ENCODE data around the gene POLR2A. TPM values are rescaled to one million over a fixed set of nuclear protein-coding genes. Genes with fewer than 3 reads are reported as not detected.
A peak's percentile ranks its signal among the peaks of the same experiment; 100 is the strongest.

The POLR2A gene
- total and polyA plus RNA-seq, 7 experiments from 2014 or later: 43.6 to 501 (median 173) TPM

DNA sequence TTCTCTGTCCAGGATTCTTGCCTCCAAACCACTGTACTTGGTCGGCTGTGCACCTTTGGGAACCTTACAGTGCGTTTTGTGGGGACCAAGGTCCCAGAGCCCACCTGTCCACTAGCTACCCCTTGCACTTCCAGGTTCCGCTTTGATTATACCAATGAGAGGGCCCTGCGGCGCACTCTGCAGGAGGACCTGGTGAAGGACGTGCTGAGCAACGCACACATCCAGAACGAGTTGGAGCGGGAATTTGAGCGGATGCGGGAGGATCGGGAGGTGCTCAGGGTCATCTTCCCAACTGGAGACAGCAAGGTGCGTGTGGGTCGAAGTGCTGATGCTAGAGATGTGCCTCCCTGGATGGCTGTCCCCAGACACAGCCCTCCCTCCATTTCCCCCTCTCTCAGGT lies 18.8 kb downstream of the POLR2A start:
- H3K9me3 ChIP-seq (ENCODE audit: control insufficient read depth in 2 of 3, low read length in 3 of 3): no peaks in the 10 kb centered on the region
- H3K4me1 Mint-ChIP-seq: peaks cover 0 to 3% (median 0%) of the 10 kb centered on the region in 7 donors
- no peak overlapping the region for H3K4me3 Mint-ChIP-seq
- CTCF ChIA-PET: interaction anchor here (0.9 to 1.8 kb wide), 3 partner anchors 46 to 67 kb away, joined by 3 to 6 read pairs (median 4); no protein-coding TSS in a partner anchor
- no peak overlapping the region for H3K4me3 ChIP-seq (ENCODE audit: low read length)
- peak in 2 of 9 donors; percentile 17 to 27 for DNase-seq
- H3K27ac ChIP-seq (ENCODE audit: low read depth, low read length): no peak overlapping the region
- no peaks in the 10 kb centered on the region for H3K27me3 ChIP-seq (ENCODE audit: control insufficient read depth in 2 of 2, insufficient read depth in 2 of 2, low read length in 2 of 2)
- peaks cover 47 to 94% (median 68%) of the 10 kb centered on the region in 3 experiments for H3K36me3 ChIP-seq (ENCODE audit: control insufficient read depth in 2 of 3, insufficient read depth in 3 of 3, low read length in 3 of 3)
- intact Hi-C loops (cut with micrococcal nuclease): loop anchor here (1.0 kb wide), 2 partner anchors 66 to 147 kb away; no protein-coding TSS in a partner anchor
- H3K4me1 ChIP-seq (ENCODE audit: control insufficient read depth in 2 of 2, insufficient read depth in 2 of 2, low read length in 2 of 2): no peaks in the 10 kb centered on the region
- H3K27ac Mint-ChIP-seq: no peak overlapping the region
- peak; percentile 43 for ATAC-seq
- peaks cover 18 to 58% (median 35%) of the 10 kb centered on the region in 5 donors for H3K36me3 Mint-ChIP-seq
- POLR2A ChIA-PET: interaction anchor here (2.2 to 3.2 kb wide), 2 partner anchors 18 to 67 kb away, joined by 8 to 19 read pairs; partner anchors contain the start of gene POLR2A
- no peaks in the 10 kb centered on the region for H3K27me3 Mint-ChIP-seq
- H3K9me3 Mint-ChIP-seq: peaks cover 0 to 1% (median 0%) of the 10 kb centered on the region in 11 donors

DNA sequence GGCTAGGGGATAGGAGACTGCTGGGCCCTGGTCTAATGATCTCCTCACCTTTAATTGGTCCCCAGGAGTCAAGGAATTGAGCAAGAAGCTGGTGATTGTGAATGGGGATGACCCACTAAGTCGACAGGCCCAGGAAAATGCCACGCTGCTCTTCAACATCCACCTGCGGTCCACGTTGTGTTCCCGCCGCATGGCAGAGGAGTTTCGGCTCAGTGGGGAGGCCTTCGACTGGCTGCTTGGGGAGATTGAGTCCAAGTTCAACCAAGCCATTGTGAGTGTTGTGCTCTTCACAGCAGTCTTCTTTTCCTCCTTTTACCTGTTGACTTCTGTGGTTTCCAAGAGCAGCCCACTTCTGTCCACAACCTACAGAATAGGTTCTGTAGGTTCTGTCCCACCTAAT lies 19.4 kb downstream of the POLR2A start:
- Histone ChIP-seq H3K36me3 (ENCODE audit: control insufficient read depth in 2 of 3, insufficient read depth in 3 of 3, low read length in 3 of 3) (peaks cover 42 to 94% (median 64%) of the 10 kb centered on the region in 3 experiments), H3K4me1 (ENCODE audit: control insufficient read depth in 2 of 2, insufficient read depth in 2 of 2, low read length in 2 of 2) (no peaks in the 10 kb centered on the region), H3K27ac (ENCODE audit: low read depth, low read length) (no peak overlapping the region), H3K9me3 (ENCODE audit: control insufficient read depth in 2 of 3, low read length in 3 of 3) (no peaks in the 10 kb centered on the region), H3K4me3 (ENCODE audit: low read length) (no peak overlapping the region), H3K27me3 (ENCODE audit: control insufficient read depth in 2 of 2, insufficient read depth in 2 of 2, low read length in 2 of 2) (no peaks in the 10 kb centered on the region)
- intact Hi-C loops (cut with micrococcal nuclease): loop anchor here (1.0 kb wide), 2 partner anchors 66 to 147 kb away; no protein-coding TSS in a partner anchor
- H3K27ac Mint-ChIP-seq: peak overlapping the region in 2 of 9 donors; percentile 14 to 17
- ATAC-seq (no peak), DNase-seq (no peak)
- ChIA-PET CTCF (interaction anchor here (0.6 to 1.8 kb wide), 3 partner anchors 47 to 228 kb away, joined by 3 to 6 read pairs (median 4); no protein-coding TSS in a partner anchor), POLR2A (interaction anchor here (0.6 to 3.2 kb wide), 3 partner anchors 19 to 798 kb away, joined by 3 to 19 read pairs (median 8); partner anchors contain the start of gene POLR2A)
- peaks cover 0 to 3% (median 0%) of the 10 kb centered on the region in 7 donors for H3K4me1 Mint-ChIP-seq
- H3K36me3 Mint-ChIP-seq: peaks cover 18 to 60% (median 31%) of the 10 kb centered on the region in 5 donors
- H3K4me3 Mint-ChIP-seq: no peak overlapping the region
- H3K9me3 Mint-ChIP-seq: peaks cover 0 to 1% (median 0%) of the 10 kb centered on the region in 11 donors
- no peaks in the 10 kb centered on the region for H3K27me3 Mint-ChIP-seq

DNA sequence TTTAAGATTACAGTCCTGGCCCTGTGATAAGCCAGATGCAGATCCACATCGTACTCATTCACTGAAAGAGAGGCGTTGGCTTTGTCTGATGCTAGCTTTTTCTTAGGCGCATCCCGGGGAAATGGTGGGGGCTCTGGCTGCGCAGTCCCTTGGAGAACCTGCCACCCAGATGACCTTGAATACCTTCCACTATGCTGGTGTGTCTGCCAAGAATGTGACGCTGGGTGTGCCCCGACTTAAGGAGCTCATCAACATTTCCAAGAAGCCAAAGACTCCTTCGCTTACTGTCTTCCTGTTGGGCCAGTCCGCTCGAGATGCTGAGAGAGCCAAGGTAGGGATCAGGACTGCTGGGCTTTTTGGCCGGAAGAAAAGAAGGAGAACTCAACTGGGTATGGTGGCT lies 24.0 kb downstream of the POLR2A start:
- H3K27me3 Mint-ChIP-seq: no peaks in the 10 kb centered on the region
- no peak overlapping the region for H3K4me3 Mint-ChIP-seq
- peak overlapping the region in 2 of 9 donors; percentile 4 to 56 for H3K27ac Mint-ChIP-seq
- ChIA-PET CTCF (interaction anchor here (0.9 to 2.3 kb wide), 2 partner anchors 22 to 72 kb away, joined by 3 to 5 read pairs; partner anchors contain the start of gene TMEM102), POLR2A (interaction anchor here (0.6 to 2.3 kb wide), 5 partner anchors 12 to 178 kb away, joined by 3 to 13 read pairs (median 3); no protein-coding TSS in a partner anchor)
- intact Hi-C loops (cut with micrococcal nuclease): no loop called here
- no peaks in the 10 kb centered on the region for H3K9me3 ChIP-seq (ENCODE audit: control insufficient read depth in 2 of 3, low read length in 3 of 3)
- H3K4me1 Mint-ChIP-seq: peaks cover 0 to 3% (median 0%) of the 10 kb centered on the region in 7 donors
- H3K4me1 ChIP-seq (ENCODE audit: control insufficient read depth in 2 of 2, insufficient read depth in 2 of 2, low read length in 2 of 2): no peaks in the 10 kb centered on the region
- H3K27ac ChIP-seq (ENCODE audit: low read depth, low read length): no peak overlapping the region
- H3K36me3 ChIP-seq (ENCODE audit: control insufficient read depth in 2 of 3, insufficient read depth in 3 of 3, low read length in 3 of 3): peaks cover 22 to 95% (median 35%) of the 10 kb centered on the region in 3 experiments
- DNase-seq (no peak), ATAC-seq (no peak)
- peaks cover 0 to 1% (median 0%) of the 10 kb centered on the region in 11 donors for H3K9me3 Mint-ChIP-seq
- H3K36me3 Mint-ChIP-seq: peaks cover 10 to 52% (median 20%) of the 10 kb centered on the region in 5 donors
- H3K27me3 ChIP-seq (ENCODE audit: control insufficient read depth in 2 of 2, insufficient read depth in 2 of 2, low read length in 2 of 2): no peaks in the 10 kb centered on the region
- H3K4me3 ChIP-seq (ENCODE audit: low read length): no peak overlapping the region

DNA sequence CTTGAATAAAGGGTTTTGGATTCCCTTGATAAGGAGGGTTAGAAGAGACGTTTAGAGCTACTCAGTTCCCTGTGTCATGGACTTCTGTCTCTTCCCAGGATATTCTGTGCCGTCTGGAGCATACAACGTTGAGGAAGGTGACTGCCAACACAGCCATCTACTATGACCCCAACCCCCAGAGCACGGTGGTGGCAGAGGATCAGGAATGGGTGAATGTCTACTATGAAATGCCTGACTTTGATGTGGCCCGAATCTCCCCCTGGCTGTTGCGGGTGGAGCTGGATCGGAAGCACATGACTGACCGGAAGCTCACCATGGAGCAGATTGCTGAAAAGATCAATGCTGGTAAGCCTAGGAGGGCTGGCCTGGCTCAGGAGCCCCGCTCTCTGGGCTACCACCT lies 24.7 kb downstream of the POLR2A start:
- no peaks in the 10 kb centered on the region for H3K4me1 ChIP-seq (ENCODE audit: control insufficient read depth in 2 of 2, insufficient read depth in 2 of 2, low read length in 2 of 2)
- H3K9me3 ChIP-seq (ENCODE audit: control insufficient read depth in 2 of 3, low read length in 3 of 3): no peaks in the 10 kb centered on the region
- no peak for DNase-seq
- Mint-ChIP-seq H3K9me3 (no peaks in the 10 kb centered on the region), H3K27me3 (no peaks in the 10 kb centered on the region), H3K4me1 (peaks cover 0 to 5% (median 0%) of the 10 kb centered on the region in 7 donors), H3K4me3 (no peak overlapping the region), H3K36me3 (peaks cover 7 to 45% (median 16%) of the 10 kb centered on the region in 5 donors), H3K27ac (peak overlapping the region in 3 of 9 donors; percentile 25 to 34 (median 29))
- H3K4me3 ChIP-seq (ENCODE audit: low read length): no peak overlapping the region
- ChIA-PET CTCF (interaction anchor here (0.8 to 2.3 kb wide), 3 partner anchors 10 to 73 kb away, joined by 3 to 5 read pairs (median 3); partner anchors contain the start of gene TMEM102), POLR2A (interaction anchor here (2.3 kb wide), 1 partner anchor 72 kb away, joined by 13 read pairs; no protein-coding TSS in a partner anchor)
- intact Hi-C loops (cut with micrococcal nuclease): no loop called here
- H3K27ac ChIP-seq (ENCODE audit: low read depth, low read length): no peak overlapping the region
- no peaks in the 10 kb centered on the region for H3K27me3 ChIP-seq (ENCODE audit: control insufficient read depth in 2 of 2, insufficient read depth in 2 of 2, low read length in 2 of 2)
- ATAC-seq: no peak
- H3K36me3 ChIP-seq (ENCODE audit: control insufficient read depth in 2 of 3, insufficient read depth in 3 of 3, low read length in 3 of 3): peaks cover 17 to 95% (median 28%) of the 10 kb centered on the region in 3 experiments

DNA sequence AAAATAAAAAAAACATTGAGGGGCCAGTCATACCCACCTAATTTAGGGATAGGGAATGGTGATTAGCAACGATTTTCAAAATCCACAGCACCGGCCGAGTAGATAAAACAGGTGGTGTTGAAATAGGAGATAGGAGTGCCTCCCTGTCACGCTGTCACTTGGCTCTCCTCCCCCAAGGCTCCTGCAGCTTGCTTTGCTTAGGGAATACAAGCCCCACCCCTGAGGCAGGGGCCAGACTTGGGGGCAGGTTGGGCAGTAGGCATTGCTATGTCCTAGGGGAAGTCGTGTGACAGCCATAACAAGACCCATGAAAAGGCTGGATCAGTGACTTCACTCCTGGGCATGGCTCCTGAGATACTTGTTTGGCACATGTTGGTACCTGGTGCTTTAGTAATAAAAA lies 25.8 kb downstream of the POLR2A start:
- ATAC-seq: no peak
- no peak for DNase-seq
- Mint-ChIP-seq H3K4me3 (no peak overlapping the region), H3K9me3 (no peaks in the 10 kb centered on the region), H3K4me1 (peaks cover 0 to 7% (median 0%) of the 10 kb centered on the region in 7 donors), H3K27ac (no peak overlapping the region), H3K27me3 (no peaks in the 10 kb centered on the region), H3K36me3 (peaks cover 4 to 42% (median 18%) of the 10 kb centered on the region in 5 donors)
- Histone ChIP-seq H3K27ac (ENCODE audit: low read depth, low read length) (no peak overlapping the region), H3K4me1 (ENCODE audit: control insufficient read depth in 2 of 2, insufficient read depth in 2 of 2, low read length in 2 of 2) (no peaks in the 10 kb centered on the region), H3K36me3 (ENCODE audit: control insufficient read depth in 2 of 3, insufficient read depth in 3 of 3, low read length in 3 of 3) (peaks cover 13 to 90% (median 26%) of the 10 kb centered on the region in 3 experiments), H3K4me3 (ENCODE audit: low read length) (no peak overlapping the region), H3K9me3 (ENCODE audit: control insufficient read depth in 2 of 3, low read length in 3 of 3) (no peaks in the 10 kb centered on the region), H3K27me3 (ENCODE audit: control insufficient read depth in 2 of 2, insufficient read depth in 2 of 2, low read length in 2 of 2) (no peaks in the 10 kb centered on the region)
- CTCF ChIA-PET: interaction anchor here (1.6 kb wide), 1 partner anchor 47 kb away, joined by 3 read pairs; no protein-coding TSS in a partner anchor
- POLR2A ChIA-PET: interaction anchor here (2.3 kb wide), 1 partner anchor 73 kb away, joined by 13 read pairs; no protein-coding TSS in a partner anchor
- intact Hi-C loops (cut with micrococcal nuclease): loop anchor here in 1 of 2 donors (5.0 kb wide), 1 partner anchor 37 kb away; the partner anchor contains the start of gene TNFSF12

DNA sequence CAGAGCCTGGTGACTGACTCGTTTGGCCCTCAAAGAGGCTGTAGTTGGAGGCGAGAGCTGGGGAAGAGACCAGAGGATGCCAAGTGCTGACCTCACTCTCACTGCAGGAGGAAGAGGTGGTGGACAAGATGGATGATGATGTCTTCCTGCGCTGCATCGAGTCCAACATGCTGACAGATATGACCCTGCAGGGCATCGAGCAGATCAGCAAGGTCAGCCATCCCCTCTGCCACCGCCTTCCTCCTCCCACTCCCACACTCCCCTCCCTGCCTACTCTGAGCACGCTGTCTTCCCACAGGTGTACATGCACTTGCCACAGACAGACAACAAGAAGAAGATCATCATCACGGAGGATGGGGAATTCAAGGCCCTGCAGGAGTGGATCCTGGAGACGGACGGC lies 26.9 kb downstream of the POLR2A start:
- no peaks in the 10 kb centered on the region for H3K9me3 Mint-ChIP-seq
- H3K27ac ChIP-seq (ENCODE audit: low read depth, low read length): no peak overlapping the region
- H3K27me3 ChIP-seq (ENCODE audit: control insufficient read depth in 2 of 2, insufficient read depth in 2 of 2, low read length in 2 of 2): no peaks in the 10 kb centered on the region
- no peaks in the 10 kb centered on the region for H3K9me3 ChIP-seq (ENCODE audit: control insufficient read depth in 2 of 3, low read length in 3 of 3)
- DNase-seq (no peak), ATAC-seq (peak; percentile 3)
- H3K4me3 Mint-ChIP-seq: no peak overlapping the region
- peaks cover 6 to 81% (median 18%) of the 10 kb centered on the region in 3 experiments for H3K36me3 ChIP-seq (ENCODE audit: control insufficient read depth in 2 of 3, insufficient read depth in 3 of 3, low read length in 3 of 3)
- peak overlapping the region in 1 of 9 donors; percentile 45 for H3K27ac Mint-ChIP-seq
- POLR2A ChIA-PET: interaction anchor here (0.6 to 2.0 kb wide), 6 partner anchors 26 to 352 kb away, joined by 3 to 7 read pairs (median 5); partner anchors contain the start of genes POLR2A and TNFSF12
- no peaks in the 10 kb centered on the region for H3K27me3 Mint-ChIP-seq
- no peaks in the 10 kb centered on the region for H3K4me1 ChIP-seq (ENCODE audit: control insufficient read depth in 2 of 2, insufficient read depth in 2 of 2, low read length in 2 of 2)
- H3K4me3 ChIP-seq (ENCODE audit: low read length): no peak overlapping the region
- intact Hi-C loops (cut with micrococcal nuclease): loop anchor here in 1 of 2 donors (5.0 kb wide), 1 partner anchor 36 kb away; the partner anchor contains the start of gene TNFSF12
- CTCF ChIA-PET: interaction anchor here (0.7 kb wide), 1 partner anchor 175 kb away, joined by 4 read pairs; the partner anchor contains the start of gene ACAP1
- peaks cover 0 to 7% (median 0%) of the 10 kb centered on the region in 7 donors for H3K4me1 Mint-ChIP-seq
- H3K36me3 Mint-ChIP-seq: peaks cover 4 to 38% (median 18%) of the 10 kb centered on the region in 5 donors
